Measurements from ENCODE around the gene ISYNA1.
A peak's percentile ranks its signal among the peaks of the same experiment; 100 is the strongest.

DNA sequence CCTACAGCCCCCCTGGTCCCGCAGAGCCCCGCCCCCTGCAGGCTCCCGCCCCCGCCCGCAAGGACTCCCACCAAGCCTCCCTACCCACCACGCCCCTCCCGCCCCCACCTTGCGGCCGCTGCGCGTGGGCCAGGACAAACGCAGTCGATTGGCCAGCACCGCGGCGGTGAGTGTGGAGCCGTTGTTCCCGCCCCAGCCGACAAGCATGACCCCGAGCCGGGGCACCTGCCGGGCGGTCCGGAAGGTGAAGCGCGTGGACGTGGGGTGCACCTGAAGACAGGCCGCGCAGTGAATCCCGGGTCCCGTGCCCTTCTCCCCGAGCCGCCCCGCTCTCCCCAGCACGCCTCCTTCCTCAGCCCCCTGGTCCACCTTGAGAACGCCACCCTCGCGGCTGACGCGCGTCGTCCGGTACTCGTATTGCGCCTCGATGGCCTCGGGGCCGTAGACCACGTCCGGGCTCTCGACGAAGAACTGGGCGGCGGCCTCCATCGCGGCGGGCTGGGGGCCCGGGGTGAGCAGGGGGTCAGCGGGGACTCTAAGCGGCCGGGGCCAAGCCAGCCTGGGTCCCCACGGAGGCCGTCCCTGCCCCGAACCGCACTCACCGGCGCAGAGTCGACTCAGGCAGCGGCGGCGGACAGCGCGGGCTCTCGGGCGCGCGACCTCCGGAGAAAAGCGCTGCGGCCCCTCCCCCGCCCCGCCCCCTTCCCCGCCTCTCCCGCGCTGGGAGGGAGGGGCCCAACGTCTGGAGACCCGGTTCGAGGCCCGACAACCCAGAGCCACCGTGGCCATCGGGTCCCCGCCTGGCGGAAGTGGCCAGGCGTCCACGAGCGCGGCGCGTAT is at the start of gene ISYNA1:
- TF ChIP-seq POLR2A (IDR thresholded peaks at IDR 0.05) (no peak), EP300 (IDR thresholded peaks at IDR 0.05) (no peak)
- TF ChIP-seq, protein P1, sequence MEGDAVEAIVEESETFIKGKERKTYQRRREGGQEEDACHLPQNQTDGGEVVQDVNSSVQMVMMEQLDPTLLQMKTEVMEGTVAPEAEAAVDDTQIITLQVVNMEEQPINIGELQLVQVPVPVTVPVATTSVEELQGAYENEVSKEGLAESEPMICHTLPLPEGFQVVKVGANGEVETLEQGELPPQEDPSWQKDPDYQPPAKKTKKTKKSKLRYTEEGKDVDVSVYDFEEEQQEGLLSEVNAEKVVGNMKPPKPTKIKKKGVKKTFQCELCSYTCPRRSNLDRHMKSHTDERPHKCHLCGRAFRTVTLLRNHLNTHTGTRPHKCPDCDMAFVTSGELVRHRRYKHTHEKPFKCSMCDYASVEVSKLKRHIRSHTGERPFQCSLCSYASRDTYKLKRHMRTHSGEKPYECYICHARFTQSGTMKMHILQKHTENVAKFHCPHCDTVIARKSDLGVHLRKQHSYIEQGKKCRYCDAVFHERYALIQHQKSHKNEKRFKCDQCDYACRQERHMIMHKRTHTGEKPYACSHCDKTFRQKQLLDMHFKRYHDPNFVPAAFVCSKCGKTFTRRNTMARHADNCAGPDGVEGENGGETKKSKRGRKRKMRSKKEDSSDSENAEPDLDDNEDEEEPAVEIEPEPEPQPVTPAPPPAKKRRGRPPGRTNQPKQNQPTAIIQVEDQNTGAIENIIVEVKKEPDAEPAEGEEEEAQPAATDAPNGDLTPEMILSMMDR (IDR thresholded peaks at IDR 0.05): peak in 1 of 6 experiments; percentile 4
